Measurements from ENCODE around the gene SPAG8. TPM values are rescaled to one million over a fixed set of nuclear protein-coding genes. Genes with fewer than 3 reads are reported as not detected.

The SPAG8 gene
- total RNA-seq, 1 experiment from 2014 or later, result 0.50 TPM

DNA sequence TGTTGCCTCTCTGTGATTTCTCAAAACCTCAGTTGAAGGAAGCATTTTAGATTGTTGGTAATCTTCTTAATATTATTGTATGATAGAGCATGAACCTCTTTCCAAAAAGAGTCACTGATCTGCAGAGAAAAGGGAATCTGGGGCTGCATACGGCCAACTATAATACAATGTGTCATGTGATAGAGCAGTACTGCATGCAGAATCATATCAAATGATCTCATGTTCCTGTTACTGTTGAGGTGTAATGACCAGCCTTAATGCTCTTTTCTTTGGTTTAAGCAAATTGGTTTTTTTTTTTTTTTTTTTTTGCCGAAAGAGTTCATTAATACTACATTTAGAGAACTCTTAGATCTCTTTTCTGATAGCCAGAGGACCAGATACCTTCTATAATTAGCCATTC is 45.1 kb downstream of the SPAG8 start:
- Histone ChIP-seq H3K23ac (ENCODE audit: insufficient read length, low read depth, low read length) (no peak overlapping the region), H2BK120ac (ENCODE audit: low read depth, low read length, poor library complexity, severe bottlenecking) (no peak overlapping the region), H3K9ac (ENCODE audit: extremely low read depth, insufficient read length, low read length) (no peak overlapping the region), H2BK5ac (ENCODE audit: insufficient read length, low read length) (no peak overlapping the region), H3K4me1 (ENCODE audit: insufficient read depth, low read length) (no peaks in the 10 kb centered on the region), H3K9me3 (ENCODE audit: control insufficient read depth, low read depth, low read length) (no peaks in the 10 kb centered on the region), H4K91ac (ENCODE audit: insufficient read length, low read depth, low read length) (no peak overlapping the region), H3K18ac (ENCODE audit: insufficient read length, low read depth, low read length) (no peak overlapping the region), H2BK15ac (ENCODE audit: low read depth, low read length) (no peak overlapping the region), H2BK12ac (ENCODE audit: insufficient read length, low read depth, low read length) (no peak overlapping the region), H3K79me1 (ENCODE audit: insufficient read depth, low read depth, low read length, poor library complexity, severe bottlenecking) (no peaks in the 10 kb centered on the region), H4K8ac (replicated peaks; ENCODE audit: insufficient read length, low read depth, low read length) (no peak overlapping the region), H2AFZ (ENCODE audit: low read length) (no peak overlapping the region), H3K14ac (ENCODE audit: insufficient read depth, low read length) (no peak overlapping the region), H2BK20ac (ENCODE audit: low read depth, low read length, poor library complexity, severe bottlenecking) (no peak overlapping the region), H3K56ac (ENCODE audit: insufficient read length, low read depth, low read length) (no peak overlapping the region), H4K20me1 (ENCODE audit: control insufficient read depth, insufficient read depth, insufficient read length) (no peaks in the 10 kb centered on the region), H4K5ac (ENCODE audit: insufficient read length, low read depth, low read length) (no peak overlapping the region), H2AK5ac (ENCODE audit: insufficient read length, low read length) (no peak overlapping the region), H3K27me3 (ENCODE audit: insufficient read depth, low read length) (no peaks in the 10 kb centered on the region), H3K4ac (ENCODE audit: low read depth, low read length) (no peak overlapping the region), H3K79me2 (ENCODE audit: insufficient read depth, low read length) (no peaks in the 10 kb centered on the region), H3K23me2 (ENCODE audit: insufficient read length, low read depth, low read length, poor library complexity, severe bottlenecking) (no peaks in the 10 kb centered on the region), H3K4me2 (ENCODE audit: insufficient read depth, insufficient read length, low read length) (no peak overlapping the region), H3K27ac (ENCODE audit: insufficient read length, low read depth, low read length) (no peak overlapping the region), H3T11ph (ENCODE audit: low read length) (no peak overlapping the region)
- DNase-seq, result no peak
- no peaks in the 10 kb centered on the region; a peak in 1 of 7 replicates for H3K36me3 Mint-ChIP-seq (ENCODE audit: insufficient read depth in 1 of 3, low read depth in 3 of 3)
- no peak overlapping the region for H3K27ac Mint-ChIP-seq
- H3K27me3 Mint-ChIP-seq (ENCODE audit: low read depth), result no peaks in the 10 kb centered on the region
- WGBS (ENCODE audit: extremely low coverage, insufficient read length, low lambda C conversion rate), result no CpG with 5 or more reads among the region's 2 CpGs
- H3K4me3 Mint-ChIP-seq, result no peak overlapping the region
- no peak for TF ChIP-seq CTCF (conservative IDR thresholded peaks at IDR 0.05)
- no peaks in the 10 kb centered on the region for H3K9me3 Mint-ChIP-seq
- H3K4me1 Mint-ChIP-seq, result peaks cover 10 to 12% of the 10 kb centered on the region in 2 experiments; a peak in 3 of 4 replicates

Measured in H9 (cell line).